Dermis blood vessel endothelial cell (primary cell): Measurements from ENCODE around the gene AMBP. TPM values are rescaled to one million over a fixed set of nuclear protein-coding genes. Genes with fewer than 3 reads are reported as not detected.

Experiments
- DNase-seq: peaks from one replicate; pipeline ENCODE4 v3.0.0; 2010
- total RNA-seq: library from RNA; depleted of rRNA; stranded (reverse); fragments of >200 nt; gene quantifications from 2 replicates; pipeline ENCODE4 v1.2.3, GENCODE V29; 2014

The AMBP gene
- total RNA-seq, 1 donor from 2014 or later = 0.17 TPM

GRCh38 chr9:114112778-114113584 is 34.9 kb upstream of the AMBP start:
- DNase-seq = peak; percentile 39

- DNase-seq = no peak
Observed at GRCh38 chr9:114112325-114112724, 34.2 kb upstream of the AMBP start.

GRCh38 chr9:114110180-114110579 is 32.1 kb upstream of the AMBP start:
- no peak for DNase-seq

- no peak for DNase-seq
Observed at GRCh38 chr9:114109124-114109523, 31.0 kb upstream of the AMBP start.

- DNase-seq = peak; percentile 89
Observed at GRCh38 chr9:114108016-114108833, 30.1 kb upstream of the AMBP start.

- no peak for DNase-seq
Observed at GRCh38 chr9:114107286-114108001, 29.3 kb upstream of the AMBP start.

GRCh38 chr9:114105236-114105635 is 27.1 kb upstream of the AMBP start:
- DNase-seq = no peak

- DNase-seq = no peak
Observed at GRCh38 chr9:114102484-114102883, 24.4 kb upstream of the AMBP start.

GRCh38 chr9:114100536-114100935 is 22.4 kb upstream of the AMBP start:
- peak; percentile 16 for DNase-seq

- no peak for DNase-seq
Observed at GRCh38 chr9:114099669-114100270, 21.7 kb upstream of the AMBP start.

- no peak for DNase-seq
Observed at GRCh38 chr9:114098936-114099668, 21.0 kb upstream of the AMBP start, which contains the start of gene KIF12. Gene KIF12, minus strand, starts transcription at chr9:114099292. Its CDS starts 16 bp downstream, at chr9:114099276.

GRCh38 chr9:114098021-114098935 is 20.2 kb upstream of the AMBP start:
- peak; percentile 35 for DNase-seq

- DNase-seq = peak; percentile 69
Observed at GRCh38 chr9:114097613-114098020, 19.5 kb upstream of the AMBP start.

- DNase-seq = no peak
Observed at GRCh38 chr9:114096866-114097612, 18.9 kb upstream of the AMBP start.

- peak; percentile 27 for DNase-seq
Observed at GRCh38 chr9:114096041-114096511, 18.0 kb upstream of the AMBP start.

- no peak for DNase-seq
Observed at GRCh38 chr9:114094971-114095370, 16.9 kb upstream of the AMBP start.

GRCh38 chr9:114093761-114094505 is 15.8 kb upstream of the AMBP start:
- DNase-seq = no peak

- no peak for DNase-seq
Observed at GRCh38 chr9:114093031-114093471, 15.0 kb upstream of the AMBP start.

- no peak for DNase-seq
Observed at GRCh38 chr9:114092336-114092735, 14.2 kb upstream of the AMBP start.
